Measurements from ENCODE around the gene SCEL. TPM values are rescaled to one million over a fixed set of nuclear protein-coding genes. Genes with fewer than 3 reads are reported as not detected.

The SCEL gene
- polyA plus RNA-seq, 1 donor from 2014 or later: 0.24 TPM

DNA sequence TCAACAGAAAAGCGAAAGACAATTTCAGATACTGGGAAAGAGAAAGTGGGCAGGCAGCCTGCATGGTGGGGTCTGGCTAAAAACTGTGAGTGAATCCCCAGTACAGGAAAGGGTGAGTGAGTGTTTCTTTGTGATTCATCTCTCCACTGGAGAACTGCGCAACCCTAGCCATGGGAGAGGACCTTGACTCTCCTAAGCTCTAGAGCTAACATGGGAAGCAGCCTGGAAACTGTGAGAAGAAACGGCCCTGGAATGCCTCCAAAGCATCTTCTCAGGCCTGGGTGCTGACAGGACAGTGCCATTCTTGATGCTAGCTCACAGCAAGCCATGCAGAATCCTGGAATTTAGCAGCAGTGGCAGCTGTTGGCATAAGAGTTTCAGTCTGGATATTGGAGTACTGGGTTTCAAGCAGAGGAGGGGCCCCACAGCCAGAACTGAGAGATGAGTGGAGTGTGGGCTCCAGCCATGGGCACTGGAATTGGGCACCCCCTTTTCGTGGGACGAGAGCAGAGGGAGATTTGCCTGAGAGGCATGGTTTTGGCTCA is 143.3 kb downstream of the SCEL start:
- H4K20me1 ChIP-seq (ENCODE audit: insufficient read depth): no peaks in the 10 kb centered on the region
- no peaks in the 10 kb centered on the region for H3K79me2 ChIP-seq (replicated peaks; ENCODE audit: insufficient read depth, low read length)
- H2AFZ ChIP-seq (ENCODE audit: low read depth, low read length): no peak overlapping the region
- no peaks in the 10 kb centered on the region for H3K36me3 ChIP-seq (ENCODE audit: insufficient read depth, low read length)
- H3K9me2 ChIP-seq (ENCODE audit: insufficient read depth, low read length): no peaks in the 10 kb centered on the region
- no peak overlapping the region for H3K4me3 ChIP-seq (ENCODE audit: low read length)
- H3F3A ChIP-seq (ENCODE audit: insufficient read depth, low read length, poor library complexity, severe bottlenecking): no peaks in the 10 kb centered on the region
- TF ChIP-seq SMC3 (conservative IDR thresholded peaks at IDR 0.05; ENCODE audit: poor library complexity) (no peak), RAD21 (conservative IDR thresholded peaks at IDR 0.05) (no peak), EP300 (conservative IDR thresholded peaks at IDR 0.05; ENCODE audit: poor library complexity, severe bottlenecking) (no peak), EZH2 (IDR thresholded peaks at IDR 0.05; ENCODE audit: borderline replicate concordance, insufficient read depth, low read length, poor library complexity, severe bottlenecking) (no peak), MXI1 (conservative IDR thresholded peaks at IDR 0.05; ENCODE audit: poor library complexity, severe bottlenecking) (no peak), TAF1 (IDR thresholded peaks at IDR 0.05; ENCODE audit: low read depth) (no peak), POLR2AphosphoS5 (IDR thresholded peaks at IDR 0.05) (no peak)
- TF ChIP-seq, protein P1, sequence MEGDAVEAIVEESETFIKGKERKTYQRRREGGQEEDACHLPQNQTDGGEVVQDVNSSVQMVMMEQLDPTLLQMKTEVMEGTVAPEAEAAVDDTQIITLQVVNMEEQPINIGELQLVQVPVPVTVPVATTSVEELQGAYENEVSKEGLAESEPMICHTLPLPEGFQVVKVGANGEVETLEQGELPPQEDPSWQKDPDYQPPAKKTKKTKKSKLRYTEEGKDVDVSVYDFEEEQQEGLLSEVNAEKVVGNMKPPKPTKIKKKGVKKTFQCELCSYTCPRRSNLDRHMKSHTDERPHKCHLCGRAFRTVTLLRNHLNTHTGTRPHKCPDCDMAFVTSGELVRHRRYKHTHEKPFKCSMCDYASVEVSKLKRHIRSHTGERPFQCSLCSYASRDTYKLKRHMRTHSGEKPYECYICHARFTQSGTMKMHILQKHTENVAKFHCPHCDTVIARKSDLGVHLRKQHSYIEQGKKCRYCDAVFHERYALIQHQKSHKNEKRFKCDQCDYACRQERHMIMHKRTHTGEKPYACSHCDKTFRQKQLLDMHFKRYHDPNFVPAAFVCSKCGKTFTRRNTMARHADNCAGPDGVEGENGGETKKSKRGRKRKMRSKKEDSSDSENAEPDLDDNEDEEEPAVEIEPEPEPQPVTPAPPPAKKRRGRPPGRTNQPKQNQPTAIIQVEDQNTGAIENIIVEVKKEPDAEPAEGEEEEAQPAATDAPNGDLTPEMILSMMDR (IDR thresholded peaks at IDR 0.05; ENCODE audit: poor library complexity, severe bottlenecking): no peak
- TF ChIP-seq, protein P2, sequence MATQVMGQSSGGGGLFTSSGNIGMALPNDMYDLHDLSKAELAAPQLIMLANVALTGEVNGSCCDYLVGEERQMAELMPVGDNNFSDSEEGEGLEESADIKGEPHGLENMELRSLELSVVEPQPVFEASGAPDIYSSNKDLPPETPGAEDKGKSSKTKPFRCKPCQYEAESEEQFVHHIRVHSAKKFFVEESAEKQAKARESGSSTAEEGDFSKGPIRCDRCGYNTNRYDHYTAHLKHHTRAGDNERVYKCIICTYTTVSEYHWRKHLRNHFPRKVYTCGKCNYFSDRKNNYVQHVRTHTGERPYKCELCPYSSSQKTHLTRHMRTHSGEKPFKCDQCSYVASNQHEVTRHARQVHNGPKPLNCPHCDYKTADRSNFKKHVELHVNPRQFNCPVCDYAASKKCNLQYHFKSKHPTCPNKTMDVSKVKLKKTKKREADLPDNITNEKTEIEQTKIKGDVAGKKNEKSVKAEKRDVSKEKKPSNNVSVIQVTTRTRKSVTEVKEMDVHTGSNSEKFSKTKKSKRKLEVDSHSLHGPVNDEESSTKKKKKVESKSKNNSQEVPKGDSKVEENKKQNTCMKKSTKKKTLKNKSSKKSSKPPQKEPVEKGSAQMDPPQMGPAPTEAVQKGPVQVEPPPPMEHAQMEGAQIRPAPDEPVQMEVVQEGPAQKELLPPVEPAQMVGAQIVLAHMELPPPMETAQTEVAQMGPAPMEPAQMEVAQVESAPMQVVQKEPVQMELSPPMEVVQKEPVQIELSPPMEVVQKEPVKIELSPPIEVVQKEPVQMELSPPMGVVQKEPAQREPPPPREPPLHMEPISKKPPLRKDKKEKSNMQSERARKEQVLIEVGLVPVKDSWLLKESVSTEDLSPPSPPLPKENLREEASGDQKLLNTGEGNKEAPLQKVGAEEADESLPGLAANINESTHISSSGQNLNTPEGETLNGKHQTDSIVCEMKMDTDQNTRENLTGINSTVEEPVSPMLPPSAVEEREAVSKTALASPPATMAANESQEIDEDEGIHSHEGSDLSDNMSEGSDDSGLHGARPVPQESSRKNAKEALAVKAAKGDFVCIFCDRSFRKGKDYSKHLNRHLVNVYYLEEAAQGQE (IDR thresholded peaks at IDR 0.05; ENCODE audit: borderline replicate concordance): no peak
- H3K27ac ChIP-seq (ENCODE audit: low read length): no peak overlapping the region
- no peaks in the 10 kb centered on the region for H3K9me3 ChIP-seq (ENCODE audit: low read length)
- no peak overlapping the region for H3K9ac ChIP-seq (ENCODE audit: low read length)
- H3K27me3 ChIP-seq (ENCODE audit: insufficient read depth, low read depth, low read length): no peaks in the 10 kb centered on the region
- no peak overlapping the region for H3K4me2 ChIP-seq (ENCODE audit: low read length)

DNA sequence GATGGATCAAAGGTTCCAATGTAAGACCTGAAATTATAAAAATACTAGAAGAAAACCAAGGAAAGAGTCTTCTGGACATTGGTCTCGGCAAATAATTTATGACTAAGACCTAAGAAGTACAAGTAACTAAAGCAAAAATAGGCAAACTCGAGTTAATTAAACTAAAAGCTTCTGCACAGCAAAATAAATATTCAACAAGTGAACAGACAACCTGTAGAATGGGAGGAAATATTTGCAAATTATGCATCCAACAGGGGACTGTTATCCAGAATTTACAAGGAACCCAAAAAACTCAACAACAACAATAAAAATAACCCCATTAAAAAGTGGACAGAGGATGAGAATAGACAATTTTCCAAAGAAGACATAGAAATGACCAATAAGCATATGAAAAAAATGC is 152.3 kb downstream of the SCEL start:
- no peaks in the 10 kb centered on the region for H4K20me1 ChIP-seq (ENCODE audit: insufficient read depth)
- H2AFZ ChIP-seq (ENCODE audit: low read depth, low read length): no peak overlapping the region
- no peaks in the 10 kb centered on the region for H3F3A ChIP-seq (ENCODE audit: insufficient read depth, low read length, poor library complexity, severe bottlenecking)
- H3K9me2 ChIP-seq (ENCODE audit: insufficient read depth, low read length): no peaks in the 10 kb centered on the region
- no peaks in the 10 kb centered on the region for H3K79me2 ChIP-seq (replicated peaks; ENCODE audit: insufficient read depth, low read length)
- H3K9me3 ChIP-seq (ENCODE audit: low read length): no peaks in the 10 kb centered on the region
- no peak overlapping the region for H3K27ac ChIP-seq (ENCODE audit: low read length)
- no peak for TF ChIP-seq RAD21 (conservative IDR thresholded peaks at IDR 0.05)
- no peaks in the 10 kb centered on the region for H3K27me3 ChIP-seq (ENCODE audit: insufficient read depth, low read depth, low read length)
- H3K36me3 ChIP-seq (ENCODE audit: insufficient read depth, low read length): no peaks in the 10 kb centered on the region
- H3K9ac ChIP-seq (ENCODE audit: low read length): no peak overlapping the region
- H3K4me3 ChIP-seq (ENCODE audit: low read length): no peak overlapping the region
- H3K4me2 ChIP-seq (ENCODE audit: low read length): no peak overlapping the region

DNA sequence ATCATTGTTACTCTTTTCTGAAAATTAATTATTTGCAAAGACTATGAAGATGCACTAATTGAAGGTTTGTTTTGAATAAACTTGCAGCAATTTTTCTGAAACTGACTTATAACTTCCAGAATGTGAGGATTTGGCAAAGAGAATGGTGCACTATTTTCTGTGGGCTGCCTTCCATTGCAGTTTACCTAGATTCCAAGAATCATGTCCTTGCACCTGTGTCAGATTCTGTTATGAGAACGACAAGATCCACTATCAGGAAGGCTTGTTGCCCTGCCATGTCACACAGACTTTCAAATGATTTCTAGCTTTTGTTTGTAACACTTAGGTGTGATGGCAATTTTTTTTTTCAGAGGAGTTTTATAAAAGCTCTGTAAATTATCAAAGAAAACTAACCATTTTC is 156.4 kb downstream of the SCEL start:
- Histone ChIP-seq H3K79me2 (replicated peaks; ENCODE audit: insufficient read depth, low read length) (no peaks in the 10 kb centered on the region), H3K36me3 (ENCODE audit: insufficient read depth, low read length) (no peaks in the 10 kb centered on the region), H3K27me3 (ENCODE audit: insufficient read depth, low read depth, low read length) (no peaks in the 10 kb centered on the region), H2AFZ (ENCODE audit: low read depth, low read length) (no peak overlapping the region), H4K20me1 (ENCODE audit: insufficient read depth) (no peaks in the 10 kb centered on the region), H3K9ac (ENCODE audit: low read length) (no peak overlapping the region), H3F3A (ENCODE audit: insufficient read depth, low read length, poor library complexity, severe bottlenecking) (no peaks in the 10 kb centered on the region), H3K4me2 (ENCODE audit: low read length) (no peak overlapping the region), H3K9me3 (ENCODE audit: low read length) (no peaks in the 10 kb centered on the region), H3K9me2 (ENCODE audit: insufficient read depth, low read length) (no peaks in the 10 kb centered on the region), H3K4me3 (ENCODE audit: low read length) (no peak overlapping the region), H3K27ac (ENCODE audit: low read length) (no peak overlapping the region)
- TF ChIP-seq, protein P1 (IDR thresholded peaks at IDR 0.05; ENCODE audit: poor library complexity, severe bottlenecking): no peak
- TF ChIP-seq EP300 (conservative IDR thresholded peaks at IDR 0.05; ENCODE audit: poor library complexity, severe bottlenecking) (no peak), MXI1 (conservative IDR thresholded peaks at IDR 0.05; ENCODE audit: poor library complexity, severe bottlenecking) (no peak), RAD21 (conservative IDR thresholded peaks at IDR 0.05) (no peak), EZH2 (IDR thresholded peaks at IDR 0.05; ENCODE audit: borderline replicate concordance, insufficient read depth, low read length, poor library complexity, severe bottlenecking) (no peak), TAF1 (IDR thresholded peaks at IDR 0.05; ENCODE audit: low read depth) (no peak), POLR2AphosphoS5 (IDR thresholded peaks at IDR 0.05) (no peak), SMC3 (conservative IDR thresholded peaks at IDR 0.05; ENCODE audit: poor library complexity) (no peak)
- TF ChIP-seq, protein P2 (IDR thresholded peaks at IDR 0.05; ENCODE audit: borderline replicate concordance): no peak
